Activated CD4-positive, alpha-beta T cell treated with anti-CD3 and anti-CD28 coated beads for 36 hours (primary cell): Measurements from ENCODE around the gene SH3RF1. TPM values are rescaled to one million over a fixed set of nuclear protein-coding genes. Genes with fewer than 3 reads are reported as not detected.

Experiments used
- ATAC-seq: fragments of 200-7000 bp; cut with Tn5 transposase; one replicate; pipeline ENCODE4 v1.10.0; 2021; ENCODE audit warnings: mild to moderate bottlenecking, moderate library complexity
- CTCF ChIA-PET: fragments of 350-600 bp; sonication (Branson Sonifier 250); formaldehyde crosslinking; loops from one replicate; lab custom pipeline; 2021; ENCODE audit warnings: antibody characterized with exemption; lab: Charles Lee
- POLR2A ChIA-PET: fragments of 350-600 bp; sonication (Branson Sonifier 250); formaldehyde crosslinking; loops from one replicate; lab custom pipeline; 2021; ENCODE audit warnings: antibody characterized with exemption, inconsistent platforms; lab: Charles Lee
- DNase-seq: peaks from one replicate; pipeline ENCODE4 v3.0.0-alpha.2; 2020
- H3K27ac Mint-ChIP-seq: one replicate; pipeline ENCODE4 v1.8.0; 2021; ENCODE audit warnings: mixed read lengths
- H3K27me3 Mint-ChIP-seq: one replicate; pipeline ENCODE4 v1.8.0; 2021; ENCODE audit warnings: mixed read lengths
- H3K36me3 Mint-ChIP-seq: one replicate; pipeline ENCODE4 v1.8.0; 2021; ENCODE audit warnings: low read depth, mixed read lengths
- H3K4me1 Mint-ChIP-seq: one replicate; pipeline ENCODE4 v1.8.0; 2021; ENCODE audit warnings: mixed read lengths
- H3K4me3 Mint-ChIP-seq: one replicate; pipeline ENCODE4 v1.8.0; 2021; ENCODE audit warnings: mild to moderate bottlenecking, moderate library complexity, mixed read lengths
- H3K9me3 Mint-ChIP-seq: one replicate; pipeline ENCODE4 v1.8.0; 2021; ENCODE audit warnings: low read depth, mixed read lengths
- intact Hi-C, 2 experiments: fragments of 100-400 bp; cut with DNase I in 1 of 2; cut with micrococcal nuclease in 1 of 2; formaldehyde crosslinking; loops; one replicate each; pipeline versions ENCODE4 v1.14.2 to v1.15.1; 2022 to 2024; cut with DNase I, micrococcal nuclease
- total RNA-seq, 2 experiments: library from RNA; stranded (reverse); gene quantifications; one replicate each; pipeline ENCODE4 v1.2.3, GENCODE V29; 2021

Gene SH3RF1
- total RNA-seq, 2 experiments from 2014 or later, result 0.39 to 0.63 TPM

- Mint-ChIP-seq H3K4me1 (no peaks in the 10 kb centered on the region), H3K4me3 (no peak overlapping the region), H3K36me3 (no peaks in the 10 kb centered on the region), H3K27me3 (peaks cover 3% of the 10 kb centered on the region), H3K27ac (no peak overlapping the region), H3K9me3 (no peaks in the 10 kb centered on the region)
- ATAC-seq (no peak), DNase-seq (no peak)
- intact Hi-C loops, result no loop called here
- ChIA-PET CTCF (no interaction called here), POLR2A (no interaction called here)
These were observed 117.9 kb downstream of the SH3RF1 start for GRCh38 chr4:169152899-169153298.

GRCh38 chr4:169152098-169152497, 118.7 kb downstream of the SH3RF1 start:
- Mint-ChIP-seq H3K27ac (no peak overlapping the region), H3K27me3 (peaks cover 3% of the 10 kb centered on the region), H3K36me3 (no peaks in the 10 kb centered on the region), H3K9me3 (no peaks in the 10 kb centered on the region), H3K4me3 (no peak overlapping the region), H3K4me1 (no peaks in the 10 kb centered on the region)
- intact Hi-C loops, result no loop called here
- DNase-seq, result no peak
- ATAC-seq, result no peak
- CTCF ChIA-PET, result no interaction called here
- POLR2A ChIA-PET, result no interaction called here

DNA sequence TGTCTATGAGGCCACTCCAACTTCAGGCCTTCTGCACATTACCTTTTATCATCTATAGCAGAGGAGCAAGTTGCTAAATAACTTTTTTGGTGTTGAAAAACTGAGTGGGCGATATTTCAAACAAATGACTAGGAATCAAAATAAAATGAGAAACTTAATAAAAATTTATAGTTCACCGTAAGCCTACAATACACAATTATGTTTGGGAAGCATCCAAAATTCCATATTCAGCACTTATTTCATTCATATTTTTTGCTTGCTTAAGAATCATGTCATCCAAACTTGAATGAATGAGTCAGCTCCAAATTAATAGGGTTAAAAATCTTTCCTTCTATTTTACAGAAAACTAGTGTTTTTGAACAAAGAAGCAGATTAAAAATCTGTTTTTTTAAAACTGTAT, 119.1 kb downstream of the SH3RF1 start:
- Mint-ChIP-seq H3K27ac (no peak overlapping the region), H3K9me3 (no peaks in the 10 kb centered on the region), H3K36me3 (no peaks in the 10 kb centered on the region), H3K4me3 (no peak overlapping the region), H3K4me1 (no peaks in the 10 kb centered on the region), H3K27me3 (peaks cover 3% of the 10 kb centered on the region)
- ChIA-PET POLR2A (no interaction called here), CTCF (no interaction called here)
- intact Hi-C loops, result no loop called here
- ATAC-seq (no peak), DNase-seq (no peak)

DNA sequence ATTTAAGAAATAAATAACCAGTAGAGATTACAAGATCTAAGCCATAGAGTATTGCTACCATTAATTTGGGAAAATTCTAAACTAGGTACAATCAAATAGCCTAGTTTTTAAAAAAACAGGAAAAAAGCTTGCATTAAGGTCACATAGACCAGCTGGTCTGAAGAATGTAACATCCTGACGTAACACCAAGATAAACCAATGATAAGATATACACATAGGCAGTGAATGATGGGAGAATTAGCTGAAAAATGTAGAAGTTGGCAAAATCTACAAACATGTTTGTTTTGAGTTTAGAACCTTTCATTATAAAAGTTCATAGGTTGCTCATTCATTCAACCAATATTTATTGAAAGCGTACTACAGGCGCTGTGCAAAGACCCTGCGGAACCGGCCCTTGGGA, 120.0 kb downstream of the SH3RF1 start:
- no peaks in the 10 kb centered on the region for H3K9me3 Mint-ChIP-seq
- intact Hi-C loops, result no loop called here
- POLR2A ChIA-PET, result no interaction called here
- H3K4me1 Mint-ChIP-seq, result no peaks in the 10 kb centered on the region
- no peaks in the 10 kb centered on the region for H3K36me3 Mint-ChIP-seq
- DNase-seq, result no peak
- CTCF ChIA-PET, result interaction anchor here (0.5 kb wide), 1 partner anchor 132 kb away, joined by 3 read pairs; no protein-coding TSS in a partner anchor
- no peak overlapping the region for H3K4me3 Mint-ChIP-seq
- H3K27ac Mint-ChIP-seq, result no peak overlapping the region
- no peaks in the 10 kb centered on the region for H3K27me3 Mint-ChIP-seq
- no peak for ATAC-seq

GRCh38 chr4:169148885-169149284, 121.9 kb downstream of the SH3RF1 start:
- Mint-ChIP-seq H3K36me3 (no peaks in the 10 kb centered on the region), H3K4me3 (no peak overlapping the region), H3K27ac (no peak overlapping the region), H3K9me3 (no peaks in the 10 kb centered on the region), H3K27me3 (no peaks in the 10 kb centered on the region), H3K4me1 (no peaks in the 10 kb centered on the region)
- no peak for ATAC-seq
- POLR2A ChIA-PET, result no interaction called here
- intact Hi-C loops, result no loop called here
- no peak for DNase-seq
- CTCF ChIA-PET, result no interaction called here

- Mint-ChIP-seq H3K27me3 (no peaks in the 10 kb centered on the region), H3K4me3 (no peak overlapping the region), H3K27ac (no peak overlapping the region), H3K36me3 (no peaks in the 10 kb centered on the region), H3K9me3 (no peaks in the 10 kb centered on the region), H3K4me1 (no peaks in the 10 kb centered on the region)
- DNase-seq (no peak), ATAC-seq (no peak)
- ChIA-PET POLR2A (no interaction called here), CTCF (no interaction called here)
- intact Hi-C loops, result no loop called here
These were observed 123.6 kb downstream of the SH3RF1 start for GRCh38 chr4:169147191-169147590.

DNA sequence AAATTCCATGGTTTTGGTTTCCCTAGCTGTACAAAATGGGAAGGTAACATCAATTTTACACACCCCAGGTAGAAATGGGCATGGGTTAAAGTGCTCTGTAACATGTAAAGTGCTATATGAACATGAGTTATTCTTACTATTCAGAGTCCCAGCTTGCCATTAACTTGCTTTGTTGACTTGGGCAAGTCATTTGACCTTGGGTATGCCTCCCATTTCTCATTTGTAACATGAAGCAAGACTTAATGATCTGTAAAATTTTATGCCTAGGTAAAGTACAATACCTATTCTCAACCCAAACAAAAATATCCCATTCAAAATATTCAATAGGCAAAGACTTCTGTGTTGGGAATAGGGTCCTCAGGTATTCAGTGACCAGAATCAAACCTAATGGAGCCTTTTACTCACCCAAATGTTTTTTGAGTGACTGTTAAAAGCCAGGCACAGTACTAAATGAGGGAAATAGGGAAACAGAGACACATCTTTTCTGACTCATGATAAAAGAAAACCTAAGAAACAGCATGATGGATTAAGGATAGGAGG, 126.6 kb downstream of the SH3RF1 start:
- intact Hi-C loops, result no loop called here
- no peaks in the 10 kb centered on the region for H3K27me3 Mint-ChIP-seq
- DNase-seq, result no peak
- H3K27ac Mint-ChIP-seq, result no peak overlapping the region
- H3K4me3 Mint-ChIP-seq, result no peak overlapping the region
- H3K4me1 Mint-ChIP-seq, result no peaks in the 10 kb centered on the region
- CTCF ChIA-PET, result no interaction called here
- POLR2A ChIA-PET, result no interaction called here
- ATAC-seq, result no peak
- H3K36me3 Mint-ChIP-seq, result no peaks in the 10 kb centered on the region
- H3K9me3 Mint-ChIP-seq, result no peaks in the 10 kb centered on the region

DNA sequence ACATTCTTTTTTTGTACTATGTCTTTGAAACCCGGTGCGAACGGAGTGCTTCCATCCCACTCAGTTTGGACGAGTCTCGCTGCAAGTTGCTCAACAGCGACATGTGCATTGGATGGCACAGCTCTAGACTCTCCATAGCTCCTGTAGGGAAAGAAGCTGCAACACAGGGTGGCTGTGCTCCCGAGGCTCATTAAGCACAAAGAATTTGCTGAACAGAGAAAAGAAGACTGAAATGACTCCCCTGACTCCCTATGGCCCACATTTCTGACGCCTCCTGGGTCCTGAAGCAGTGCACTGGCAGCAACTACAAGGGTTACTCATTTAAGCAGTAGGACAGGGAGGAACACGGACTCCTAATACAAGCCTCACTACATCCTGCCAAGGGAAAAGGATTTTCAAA, 127.4 kb downstream of the SH3RF1 start:
- no peak overlapping the region for H3K27ac Mint-ChIP-seq
- no peak for ATAC-seq
- CTCF ChIA-PET, result interaction anchor here (0.7 kb wide), 1 partner anchor 349 kb away, joined by 3 read pairs; no protein-coding TSS in a partner anchor
- POLR2A ChIA-PET, result no interaction called here
- no peaks in the 10 kb centered on the region for H3K36me3 Mint-ChIP-seq
- no peaks in the 10 kb centered on the region for H3K27me3 Mint-ChIP-seq
- no peak overlapping the region for H3K4me3 Mint-ChIP-seq
- H3K9me3 Mint-ChIP-seq, result no peaks in the 10 kb centered on the region
- DNase-seq, result no peak
- intact Hi-C loops, result no loop called here
- H3K4me1 Mint-ChIP-seq, result no peaks in the 10 kb centered on the region

DNA sequence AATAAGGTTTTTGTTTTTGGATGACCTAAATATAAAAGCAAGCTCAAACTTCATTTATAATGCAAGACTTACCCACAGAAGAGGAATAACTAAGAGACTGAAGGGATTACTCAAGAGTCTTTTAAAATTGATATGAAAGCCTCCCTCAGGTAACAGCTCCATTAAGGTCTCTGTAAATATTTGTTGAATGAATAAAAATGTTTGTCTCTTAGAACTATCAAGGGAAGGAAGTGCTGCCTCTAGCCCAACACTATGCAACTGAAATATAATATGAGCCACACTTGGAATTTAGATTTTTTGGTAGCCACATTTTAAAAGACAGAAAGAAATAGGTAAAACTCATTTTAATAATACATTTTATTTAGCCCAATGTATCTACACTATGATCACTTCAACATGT, 127.8 kb downstream of the SH3RF1 start:
- H3K27me3 Mint-ChIP-seq, result no peaks in the 10 kb centered on the region
- ChIA-PET CTCF (interaction anchor here (0.7 kb wide), 1 partner anchor 349 kb away, joined by 3 read pairs; no protein-coding TSS in a partner anchor), POLR2A (no interaction called here)
- H3K4me3 Mint-ChIP-seq, result no peak overlapping the region
- no peaks in the 10 kb centered on the region for H3K9me3 Mint-ChIP-seq
- DNase-seq (no peak), ATAC-seq (no peak)
- intact Hi-C loops, result no loop called here
- no peaks in the 10 kb centered on the region for H3K4me1 Mint-ChIP-seq
- H3K27ac Mint-ChIP-seq, result no peak overlapping the region
- H3K36me3 Mint-ChIP-seq, result no peaks in the 10 kb centered on the region

GRCh38 chr4:169142391-169142790, 128.4 kb downstream of the SH3RF1 start:
- no peaks in the 10 kb centered on the region for H3K27me3 Mint-ChIP-seq
- intact Hi-C loops, result no loop called here
- no peak for DNase-seq
- CTCF ChIA-PET, result interaction anchor here (0.7 kb wide), 1 partner anchor 350 kb away, joined by 3 read pairs; no protein-coding TSS in a partner anchor
- no peak for ATAC-seq
- no peaks in the 10 kb centered on the region for H3K9me3 Mint-ChIP-seq
- POLR2A ChIA-PET, result no interaction called here
- H3K4me1 Mint-ChIP-seq, result no peaks in the 10 kb centered on the region
- H3K27ac Mint-ChIP-seq, result no peak overlapping the region
- H3K4me3 Mint-ChIP-seq, result no peak overlapping the region
- H3K36me3 Mint-ChIP-seq, result no peaks in the 10 kb centered on the region

DNA sequence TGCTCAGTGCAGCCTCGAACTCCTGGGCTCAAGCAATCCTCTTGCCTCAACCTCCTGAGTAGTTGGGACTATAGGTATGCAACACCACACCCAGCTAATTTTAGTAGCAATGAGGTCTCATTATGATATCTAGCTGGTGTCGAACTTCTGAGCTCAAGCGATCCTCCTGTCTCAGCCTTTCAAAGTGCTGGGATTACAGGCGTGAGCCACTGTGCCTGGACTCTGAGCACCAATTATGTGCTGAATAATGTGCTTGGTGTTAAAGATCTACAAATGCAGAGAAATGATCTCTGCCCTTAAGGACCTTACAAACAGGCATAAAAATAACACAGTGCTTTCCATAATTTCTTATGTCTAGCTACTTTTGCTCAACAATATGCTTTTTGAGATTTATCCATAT, 131.7 kb downstream of the SH3RF1 start:
- peaks cover 6% of the 10 kb centered on the region for H3K27me3 Mint-ChIP-seq
- CTCF ChIA-PET, result no interaction called here
- intact Hi-C loops, result no loop called here
- DNase-seq (no peak), ATAC-seq (no peak)
- no peaks in the 10 kb centered on the region for H3K36me3 Mint-ChIP-seq
- H3K4me3 Mint-ChIP-seq, result no peak overlapping the region
- no peaks in the 10 kb centered on the region for H3K9me3 Mint-ChIP-seq
- H3K27ac Mint-ChIP-seq, result no peak overlapping the region
- POLR2A ChIA-PET, result no interaction called here
- H3K4me1 Mint-ChIP-seq, result no peaks in the 10 kb centered on the region

- Mint-ChIP-seq H3K4me1 (no peaks in the 10 kb centered on the region), H3K36me3 (no peaks in the 10 kb centered on the region), H3K27ac (no peak overlapping the region), H3K4me3 (no peak overlapping the region), H3K9me3 (no peaks in the 10 kb centered on the region), H3K27me3 (peaks cover 6% of the 10 kb centered on the region)
- ATAC-seq (no peak), DNase-seq (no peak)
- ChIA-PET CTCF (interaction anchor here (0.8 kb wide), 1 partner anchor 17 kb away, joined by 3 read pairs; no protein-coding TSS in a partner anchor), POLR2A (no interaction called here)
- intact Hi-C loops, result no loop called here
These were observed 133.2 kb downstream of the SH3RF1 start for GRCh38 chr4:169137558-169137920.
